Activated CD4-positive, alpha-beta T cell treated with anti-CD3 and anti-CD28 coated beads, Interleukin-2, amount 10 ng/mL, durations not matched to agents 24 days and 14 days (primary cell): ENCODE data around the gene GDF7. TPM values are rescaled to one million over a fixed set of nuclear protein-coding genes. Genes with fewer than 3 reads are reported as not detected.
A peak's percentile ranks its signal among the peaks of the same experiment; 100 is the strongest.

Experiments
- DNase-seq: peaks from one replicate; pipeline ENCODE4 v3.0.0; 2022
- H3K27ac Mint-ChIP-seq: one replicate; pipeline ENCODE4 v1.8.0; 2022; ENCODE audit warnings: mild to moderate bottlenecking, mixed read lengths
- H3K27me3 Mint-ChIP-seq: one replicate; pipeline ENCODE4 v1.8.0; 2022; ENCODE audit warnings: mixed read lengths
- H3K36me3 Mint-ChIP-seq: one replicate; pipeline ENCODE4 v1.8.0; 2022; ENCODE audit warnings: low read depth, mild to moderate bottlenecking, mixed read lengths
- H3K4me1 Mint-ChIP-seq: one replicate; pipeline ENCODE4 v1.8.0; 2021; ENCODE audit warnings: mixed read lengths
- H3K4me3 Mint-ChIP-seq: one replicate; pipeline ENCODE4 v1.8.0; 2022; ENCODE audit warnings: mild to moderate bottlenecking, moderate library complexity, mixed read lengths
- H3K9me3 Mint-ChIP-seq: one replicate; pipeline ENCODE4 v1.8.0; 2021; ENCODE audit warnings: mixed read lengths
- intact Hi-C: fragments of 100-400 bp; cut with micrococcal nuclease; formaldehyde crosslinking; loops from one replicate; pipeline ENCODE4 v1.15.1; 2023
- total RNA-seq: library from RNA; stranded (reverse); gene quantifications from 2 replicates; pipeline ENCODE4 v1.2.3, GENCODE V29; 2022

GDF7 gene
- total RNA-seq: 0.26 TPM in 2 replicates

- peaks cover 2% of the 10 kb centered on the region for H3K4me1 Mint-ChIP-seq
Measured at GRCh38 chr2:20666304-20667150, at the start of gene GDF7. Gene GDF7 (plus strand): TSS chr2:20667144. CDS start chr2:20667240, 96 bp downstream.

GRCh38 chr2:20617892-20618467, 49.0 kb upstream of the GDF7 start:
- no peak for DNase-seq
- Mint-ChIP-seq H3K4me3 (no peak overlapping the region), H3K27ac (no peak overlapping the region), H3K9me3 (no peaks in the 10 kb centered on the region), H3K4me1 (no peaks in the 10 kb centered on the region), H3K36me3 (peaks cover 6% of the 10 kb centered on the region), H3K27me3 (no peaks in the 10 kb centered on the region)
- intact Hi-C loops: no loop called here

More at GRCh38 chr2:20666304-20667150, at the start of gene GDF7:
- intact Hi-C loops: loop anchor here (10.0 kb wide), 1 partner anchor 88 kb away; no protein-coding TSS in a partner anchor
- H3K27ac Mint-ChIP-seq: no peak within 1 kb of the TSS
- no peaks in the 10 kb centered on the region for H3K9me3 Mint-ChIP-seq
- no peaks in the 10 kb centered on the region for H3K36me3 Mint-ChIP-seq
- peak within 1 kb of the TSS; percentile 78 for H3K4me3 Mint-ChIP-seq
- peak; percentile 75 for DNase-seq
- H3K27me3 Mint-ChIP-seq: peaks cover 70% of the 10 kb centered on the region

- no peaks in the 10 kb centered on the region for H3K27me3 Mint-ChIP-seq
- H3K27ac Mint-ChIP-seq: no peak overlapping the region
- intact Hi-C loops: no loop called here
- no peaks in the 10 kb centered on the region for H3K4me1 Mint-ChIP-seq
- no peaks in the 10 kb centered on the region for H3K9me3 Mint-ChIP-seq
- H3K4me3 Mint-ChIP-seq: no peak overlapping the region
- DNase-seq: no peak
- H3K36me3 Mint-ChIP-seq: peaks cover 6% of the 10 kb centered on the region
Measured at GRCh38 chr2:20618468-20618885, 48.5 kb upstream of the GDF7 start.

- H3K4me1 Mint-ChIP-seq: no peaks in the 10 kb centered on the region
- no peaks in the 10 kb centered on the region for H3K9me3 Mint-ChIP-seq
- no peak overlapping the region for H3K27ac Mint-ChIP-seq
- no peaks in the 10 kb centered on the region for H3K27me3 Mint-ChIP-seq
- no peak overlapping the region for H3K4me3 Mint-ChIP-seq
- intact Hi-C loops: no loop called here
- peaks cover 6% of the 10 kb centered on the region for H3K36me3 Mint-ChIP-seq
- DNase-seq: no peak
Measured at GRCh38 chr2:20618886-20619521, 47.9 kb upstream of the GDF7 start.

GRCh38 chr2:20619624-20620024, 47.3 kb upstream of the GDF7 start:
- Mint-ChIP-seq H3K4me1 (no peaks in the 10 kb centered on the region), H3K36me3 (peaks cover 6% of the 10 kb centered on the region), H3K9me3 (no peaks in the 10 kb centered on the region), H3K27me3 (no peaks in the 10 kb centered on the region), H3K4me3 (no peak overlapping the region), H3K27ac (no peak overlapping the region)
- intact Hi-C loops: no loop called here
- no peak for DNase-seq

- no peaks in the 10 kb centered on the region for H3K27me3 Mint-ChIP-seq
- intact Hi-C loops: no loop called here
- no peaks in the 10 kb centered on the region for H3K4me1 Mint-ChIP-seq
- peaks cover 6% of the 10 kb centered on the region for H3K36me3 Mint-ChIP-seq
- H3K4me3 Mint-ChIP-seq: no peak overlapping the region
- no peak for DNase-seq
- no peaks in the 10 kb centered on the region for H3K9me3 Mint-ChIP-seq
- H3K27ac Mint-ChIP-seq: no peak overlapping the region
Measured at GRCh38 chr2:20620271-20620681, 46.7 kb upstream of the GDF7 start.

GRCh38 chr2:20620696-20621365, 46.1 kb upstream of the GDF7 start:
- intact Hi-C loops: no loop called here
- Mint-ChIP-seq H3K36me3 (peaks cover 6% of the 10 kb centered on the region), H3K4me1 (no peaks in the 10 kb centered on the region), H3K27me3 (no peaks in the 10 kb centered on the region), H3K9me3 (no peaks in the 10 kb centered on the region), H3K4me3 (no peak overlapping the region), H3K27ac (no peak overlapping the region)
- no peak for DNase-seq

GRCh38 chr2:20621366-20622295, 45.3 kb upstream of the GDF7 start:
- H3K9me3 Mint-ChIP-seq: no peaks in the 10 kb centered on the region
- H3K4me1 Mint-ChIP-seq: no peaks in the 10 kb centered on the region
- H3K4me3 Mint-ChIP-seq: no peak overlapping the region
- H3K27ac Mint-ChIP-seq: no peak overlapping the region
- intact Hi-C loops: no loop called here
- H3K36me3 Mint-ChIP-seq: peaks cover 6% of the 10 kb centered on the region
- no peaks in the 10 kb centered on the region for H3K27me3 Mint-ChIP-seq
- DNase-seq: no peak

- H3K36me3 Mint-ChIP-seq: peaks cover 6% of the 10 kb centered on the region
- H3K4me3 Mint-ChIP-seq: no peak overlapping the region
- H3K4me1 Mint-ChIP-seq: no peaks in the 10 kb centered on the region
- DNase-seq: no peak
- H3K27me3 Mint-ChIP-seq: no peaks in the 10 kb centered on the region
- H3K27ac Mint-ChIP-seq: no peak overlapping the region
- intact Hi-C loops: no loop called here
- no peaks in the 10 kb centered on the region for H3K9me3 Mint-ChIP-seq
Measured at GRCh38 chr2:20622296-20622686, 44.7 kb upstream of the GDF7 start.

GRCh38 chr2:20622731-20623130, 44.2 kb upstream of the GDF7 start:
- H3K4me3 Mint-ChIP-seq: no peak overlapping the region
- intact Hi-C loops: no loop called here
- DNase-seq: no peak
- no peaks in the 10 kb centered on the region for H3K27me3 Mint-ChIP-seq
- H3K4me1 Mint-ChIP-seq: no peaks in the 10 kb centered on the region
- H3K36me3 Mint-ChIP-seq: peaks cover 6% of the 10 kb centered on the region
- H3K9me3 Mint-ChIP-seq: no peaks in the 10 kb centered on the region
- no peak overlapping the region for H3K27ac Mint-ChIP-seq

- H3K4me1 Mint-ChIP-seq: no peaks in the 10 kb centered on the region
- H3K27ac Mint-ChIP-seq: no peak overlapping the region
- no peak for DNase-seq
- no peak overlapping the region for H3K4me3 Mint-ChIP-seq
- H3K9me3 Mint-ChIP-seq: no peaks in the 10 kb centered on the region
- H3K36me3 Mint-ChIP-seq: peaks cover 6% of the 10 kb centered on the region
- intact Hi-C loops: no loop called here
- H3K27me3 Mint-ChIP-seq: no peaks in the 10 kb centered on the region
Measured at GRCh38 chr2:20623241-20623640, 43.7 kb upstream of the GDF7 start.

GRCh38 chr2:20623741-20624155, 43.2 kb upstream of the GDF7 start:
- Mint-ChIP-seq H3K27me3 (no peaks in the 10 kb centered on the region), H3K9me3 (no peaks in the 10 kb centered on the region), H3K36me3 (peaks cover 6% of the 10 kb centered on the region), H3K4me1 (no peaks in the 10 kb centered on the region), H3K27ac (no peak overlapping the region), H3K4me3 (no peak overlapping the region)
- DNase-seq: no peak
- intact Hi-C loops: no loop called here
